Sigmoid colon (tissue), 4 donors: ENCODE data around the gene ALS2.

Experiments
- CTCF ChIP-seq, 4 experiments: fragments of 450-650 bp in 3 of 4; fragments of 200-600 bp in 1 of 4; IDR thresholded peaks; one replicate each; pipeline ENCODE4 v1.5.1; 2016 to 2019; ENCODE audit warnings: antibody characterized with exemption in 4 of 4, mild to moderate bottlenecking in 3 of 4, moderate library complexity in 2 of 4
- EP300 ChIP-seq, 4 donors: sonication (generic); formaldehyde crosslinking; IDR thresholded peaks; one replicate each; pipeline ENCODE4 v1.6.1; 2017; ENCODE audit warnings: antibody characterized with exemption in 4 of 4
- POLR2A ChIP-seq, 2 donors: fragments of 450-650 bp; IDR thresholded peaks; one replicate each; pipeline ENCODE4 v1.6.1; 2016; ENCODE audit warnings: antibody characterized with exemption in 2 of 2, mild to moderate bottlenecking in 2 of 2, moderate library complexity in 2 of 2
- POLR2AphosphoS5 ChIP-seq, 4 donors: sonication (generic); formaldehyde crosslinking; IDR thresholded peaks; one replicate each; pipeline ENCODE4 v1.6.1; 2017; ENCODE audit warnings: antibody characterized with exemption in 4 of 4

DNA sequence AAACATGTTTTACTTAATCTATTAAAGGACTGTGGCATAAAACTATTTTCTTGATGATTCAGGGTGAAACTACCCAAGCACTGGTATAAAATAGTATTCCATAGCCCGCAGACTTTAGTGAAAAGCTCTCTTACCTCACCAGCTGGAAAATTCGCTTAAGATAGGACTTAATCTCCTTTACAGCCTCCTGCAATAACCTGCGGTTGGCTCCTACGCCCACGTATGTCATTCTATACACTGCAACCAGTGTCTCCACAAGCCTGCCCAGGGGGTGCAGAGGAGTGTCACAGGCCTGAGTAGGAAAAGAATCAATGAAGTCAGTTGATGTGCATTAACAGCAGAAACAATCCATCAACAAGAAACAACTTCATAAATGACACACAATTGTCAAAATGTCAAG is 71.0 kb downstream of the ALS2 start:
- TF ChIP-seq CTCF (IDR thresholded peaks at IDR 0.05) (no peak), POLR2A (IDR thresholded peaks at IDR 0.05) (no peak), POLR2AphosphoS5 (IDR thresholded peaks at IDR 0.05) (no peak), EP300 (IDR thresholded peaks at IDR 0.05) (no peak)
